ENCODE measurements around the gene ANKRD11. TPM values are rescaled to one million over a fixed set of nuclear protein-coding genes. Genes with fewer than 3 reads are reported as not detected.

The ANKRD11 gene
- total RNA-seq, 1 donor from 2014 or later, result 133 TPM

GRCh38 chr16:89290472-89290871 is 199.9 kb downstream of the ANKRD11 start:
- TF ChIP-seq, protein P1, sequence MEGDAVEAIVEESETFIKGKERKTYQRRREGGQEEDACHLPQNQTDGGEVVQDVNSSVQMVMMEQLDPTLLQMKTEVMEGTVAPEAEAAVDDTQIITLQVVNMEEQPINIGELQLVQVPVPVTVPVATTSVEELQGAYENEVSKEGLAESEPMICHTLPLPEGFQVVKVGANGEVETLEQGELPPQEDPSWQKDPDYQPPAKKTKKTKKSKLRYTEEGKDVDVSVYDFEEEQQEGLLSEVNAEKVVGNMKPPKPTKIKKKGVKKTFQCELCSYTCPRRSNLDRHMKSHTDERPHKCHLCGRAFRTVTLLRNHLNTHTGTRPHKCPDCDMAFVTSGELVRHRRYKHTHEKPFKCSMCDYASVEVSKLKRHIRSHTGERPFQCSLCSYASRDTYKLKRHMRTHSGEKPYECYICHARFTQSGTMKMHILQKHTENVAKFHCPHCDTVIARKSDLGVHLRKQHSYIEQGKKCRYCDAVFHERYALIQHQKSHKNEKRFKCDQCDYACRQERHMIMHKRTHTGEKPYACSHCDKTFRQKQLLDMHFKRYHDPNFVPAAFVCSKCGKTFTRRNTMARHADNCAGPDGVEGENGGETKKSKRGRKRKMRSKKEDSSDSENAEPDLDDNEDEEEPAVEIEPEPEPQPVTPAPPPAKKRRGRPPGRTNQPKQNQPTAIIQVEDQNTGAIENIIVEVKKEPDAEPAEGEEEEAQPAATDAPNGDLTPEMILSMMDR (IDR thresholded peaks at IDR 0.05; ENCODE audit: insufficient read depth, low read length, poor library complexity, severe bottlenecking), result no peak
- H3K36me3 ChIP-seq (ENCODE audit: control insufficient read depth, insufficient read depth, low read length), result peaks cover 3% of the 10 kb centered on the region
- H3K27me3 ChIP-seq (ENCODE audit: control insufficient read depth, insufficient read depth, low read length), result no peaks in the 10 kb centered on the region
- DNase-seq (ENCODE audit: low read depth), result no peak
- H3K4me3 ChIP-seq (ENCODE audit: low read depth, low read length), result no peak overlapping the region

DNA sequence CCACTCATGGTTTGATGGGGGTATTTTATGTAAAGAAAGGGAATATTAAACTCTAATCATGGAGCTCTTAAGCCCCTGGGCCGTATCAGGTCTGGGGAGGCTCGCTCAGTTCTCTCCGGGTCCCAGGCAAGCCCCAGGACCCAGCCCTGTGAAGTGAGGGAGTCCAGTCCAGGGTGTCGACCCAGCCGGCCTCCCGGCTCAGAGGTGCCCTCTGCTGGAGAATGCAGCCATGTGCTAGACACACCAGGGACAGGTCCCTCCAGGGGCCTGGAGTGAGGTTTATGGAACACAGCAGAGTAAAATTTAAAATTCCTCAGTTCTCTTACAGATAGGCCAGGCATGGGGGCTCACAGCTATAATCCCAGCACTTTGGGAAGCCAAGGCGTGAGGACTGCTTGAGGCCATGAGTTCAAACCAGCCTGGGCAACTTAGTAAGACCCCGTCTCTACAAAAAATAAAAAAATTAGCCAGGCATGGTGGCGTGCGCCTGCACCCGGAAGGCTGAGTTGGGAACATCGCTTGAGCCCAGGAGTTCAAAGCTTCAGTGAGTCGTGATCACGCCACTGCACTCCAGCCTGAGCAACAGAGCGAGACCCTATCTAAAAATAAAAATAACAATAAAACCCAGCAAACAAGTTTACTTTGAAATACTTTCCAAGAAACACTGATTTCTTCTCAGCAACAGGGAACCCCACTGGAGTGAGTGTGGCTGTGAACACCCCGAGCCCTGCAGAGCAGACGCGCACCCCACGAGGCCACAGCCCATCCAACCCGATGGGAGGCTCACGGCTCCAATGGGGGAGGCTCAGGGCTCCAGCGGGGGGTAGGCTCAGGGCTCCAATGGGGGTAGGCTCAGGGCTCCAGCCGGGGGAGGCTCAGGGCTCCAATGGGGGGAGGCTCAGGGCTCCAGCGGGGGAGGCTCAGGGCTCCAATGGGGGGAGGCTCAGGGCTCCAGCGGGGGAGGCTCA is 200.6 kb downstream of the ANKRD11 start:
- DNase-seq (ENCODE audit: low read depth), result peak; percentile 12
- TF ChIP-seq, protein P1 (IDR thresholded peaks at IDR 0.05; ENCODE audit: insufficient read depth, low read length, poor library complexity, severe bottlenecking), result peak; percentile 96
- Histone ChIP-seq H3K36me3 (ENCODE audit: control insufficient read depth, insufficient read depth, low read length) (peaks cover 4% of the 10 kb centered on the region), H3K27me3 (ENCODE audit: control insufficient read depth, insufficient read depth, low read length) (no peaks in the 10 kb centered on the region), H3K4me3 (ENCODE audit: low read depth, low read length) (no peak overlapping the region)

GRCh38 chr16:89288966-89289365 is 201.4 kb downstream of the ANKRD11 start:
- TF ChIP-seq, protein P1 (IDR thresholded peaks at IDR 0.05; ENCODE audit: insufficient read depth, low read length, poor library complexity, severe bottlenecking), result no peak
- DNase-seq (ENCODE audit: low read depth), result no peak
- Histone ChIP-seq H3K36me3 (ENCODE audit: control insufficient read depth, insufficient read depth, low read length) (peaks cover 5% of the 10 kb centered on the region), H3K4me3 (ENCODE audit: low read depth, low read length) (no peak overlapping the region), H3K27me3 (ENCODE audit: control insufficient read depth, insufficient read depth, low read length) (no peaks in the 10 kb centered on the region)

GRCh38 chr16:89288577-89288844 is 201.8 kb downstream of the ANKRD11 start:
- DNase-seq (ENCODE audit: low read depth), result no peak
- H3K27me3 ChIP-seq (ENCODE audit: control insufficient read depth, insufficient read depth, low read length), result no peaks in the 10 kb centered on the region
- TF ChIP-seq, protein P1 (IDR thresholded peaks at IDR 0.05; ENCODE audit: insufficient read depth, low read length, poor library complexity, severe bottlenecking), result no peak
- H3K4me3 ChIP-seq (ENCODE audit: low read depth, low read length), result no peak overlapping the region
- peaks cover 5% of the 10 kb centered on the region for H3K36me3 ChIP-seq (ENCODE audit: control insufficient read depth, insufficient read depth, low read length)

GRCh38 chr16:89287777-89288576 is 202.4 kb downstream of the ANKRD11 start:
- no peak overlapping the region for H3K4me3 ChIP-seq (ENCODE audit: low read depth, low read length)
- TF ChIP-seq, protein P1 (IDR thresholded peaks at IDR 0.05; ENCODE audit: insufficient read depth, low read length, poor library complexity, severe bottlenecking), result no peak
- no peaks in the 10 kb centered on the region for H3K27me3 ChIP-seq (ENCODE audit: control insufficient read depth, insufficient read depth, low read length)
- no peak for DNase-seq (ENCODE audit: low read depth)
- H3K36me3 ChIP-seq (ENCODE audit: control insufficient read depth, insufficient read depth, low read length), result peaks cover 5% of the 10 kb centered on the region

Data from kidney epithelial cell (primary cell).